Activated naive CD4-positive, alpha-beta T cell treated with anti-CD3 and anti-CD28 coated beads, Interleukin-2, amount 50 U/mL, for 72 hours (primary cell): ENCODE results near the gene CUTA. TPM values are rescaled to one million over a fixed set of nuclear protein-coding genes. Genes with fewer than 3 reads are reported as not detected.

Experiments used
- ATAC-seq, 2 donors: fragments of 150-1000 bp; cut with Tn5 transposase; 2 replicates each; pipeline ENCODE4 v1.10.0; 2021; ENCODE audit warnings: mild to moderate bottlenecking in 2 of 2, moderate library complexity in 2 of 2
- DNase-seq, 2 donors: peaks; one replicate each; pipeline ENCODE4 v3.0.0; 2021 to 2022; ENCODE audit warnings: low spot score in 2 of 2
- H3K27ac Mint-ChIP-seq, 2 donors: one replicate each; pipeline ENCODE4 v1.8.0; 2022; ENCODE audit warnings: mild to moderate bottlenecking in 2 of 2, mixed read lengths in 2 of 2
- H3K36me3 Mint-ChIP-seq, 2 donors: one replicate each; pipeline ENCODE4 v1.8.0; 2022; ENCODE audit warnings: mixed read lengths in 2 of 2
- H3K9me3 Mint-ChIP-seq, 2 donors: one replicate each; pipeline ENCODE4 v1.8.0; 2022; ENCODE audit warnings: mixed read lengths in 2 of 2
- total RNA-seq, 2 donors: library from RNA; stranded (reverse); gene quantifications; one replicate each; pipeline ENCODE4 v1.2.3, GENCODE V29; 2022

The CUTA gene, protein sequence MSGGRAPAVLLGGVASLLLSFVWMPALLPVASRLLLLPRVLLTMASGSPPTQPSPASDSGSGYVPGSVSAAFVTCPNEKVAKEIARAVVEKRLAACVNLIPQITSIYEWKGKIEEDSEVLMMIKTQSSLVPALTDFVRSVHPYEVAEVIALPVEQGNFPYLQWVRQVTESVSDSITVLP
- total RNA-seq: 100 to 1,000 TPM; 186 to 334 TPM

DNA sequence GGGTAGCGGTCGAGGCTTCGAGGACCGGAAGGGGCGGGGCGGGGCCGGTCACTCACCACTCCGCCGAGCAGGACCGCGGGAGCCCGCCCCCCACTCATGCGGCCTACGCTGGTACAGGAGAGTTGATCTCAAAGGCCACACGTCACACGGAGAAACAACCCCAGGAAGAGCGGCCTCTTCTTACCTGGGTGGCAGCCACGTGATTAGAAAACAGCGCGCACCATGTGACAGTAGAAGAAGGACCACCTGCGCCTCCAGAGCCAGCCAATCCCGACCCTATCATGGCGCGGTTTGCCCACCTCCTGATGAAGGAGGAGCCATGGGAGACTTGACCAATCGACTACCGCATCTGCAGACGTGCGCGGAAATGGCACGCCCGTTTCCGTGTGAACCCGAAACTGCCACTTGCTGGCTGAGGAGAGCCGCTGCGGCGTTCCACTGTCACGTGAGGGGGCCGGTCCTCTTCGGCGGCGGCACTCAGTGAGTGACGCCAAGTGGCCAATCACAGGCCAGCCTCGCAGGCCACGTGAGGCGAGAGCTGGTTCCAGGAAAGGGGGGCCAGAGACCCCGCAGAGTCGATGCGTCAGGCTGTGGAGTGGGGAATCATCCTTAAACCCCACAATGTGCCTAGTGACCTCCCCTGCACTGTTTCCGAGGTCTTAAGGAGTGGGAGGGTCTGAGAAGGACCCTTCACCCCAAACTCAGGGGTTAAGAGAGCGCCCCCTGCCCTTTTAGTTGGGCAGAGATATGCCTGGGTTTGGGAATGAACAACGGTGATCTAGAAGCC is at the start of gene CUTA:
TSS of gene CUTA (minus strand) at position 205 of the 787 bp plus-strand sequence. CDS start at position 98, 107 bp downstream.
- Mint-ChIP-seq H3K27ac (peak within 1 kb of the TSS; percentile 99 to 100), H3K36me3 (peaks cover 22% of the 10 kb centered on the region in 2 donors), H3K9me3 (no peaks in the 10 kb centered on the region)
- ATAC-seq: peak; percentile 77 to 88
- peak; percentile 96 to 100 for DNase-seq

DNA sequence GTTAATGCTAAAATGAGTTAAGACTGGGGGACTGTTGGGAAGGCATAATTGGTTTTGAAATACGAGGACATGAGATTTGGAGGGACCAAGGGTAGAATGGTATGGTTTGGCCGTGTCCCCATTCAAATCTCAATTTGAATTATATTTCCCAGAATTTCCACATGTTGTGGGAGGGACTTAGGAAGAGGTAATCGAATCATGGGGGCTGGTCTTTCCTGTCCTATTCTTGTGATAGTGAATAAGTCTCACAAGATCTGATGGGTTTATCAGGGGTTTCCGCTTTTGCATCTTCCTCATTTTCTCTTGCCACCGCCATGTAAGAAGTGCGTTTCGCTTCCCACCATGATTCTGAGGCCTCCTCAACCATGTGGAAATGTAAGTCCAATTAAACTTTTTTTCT is 49.2 kb upstream of the CUTA start:
- DNase-seq (no peak), ATAC-seq (no peak)
- Mint-ChIP-seq H3K27ac (no peak overlapping the region), H3K36me3 (no peaks in the 10 kb centered on the region), H3K9me3 (no peaks in the 10 kb centered on the region)

DNA sequence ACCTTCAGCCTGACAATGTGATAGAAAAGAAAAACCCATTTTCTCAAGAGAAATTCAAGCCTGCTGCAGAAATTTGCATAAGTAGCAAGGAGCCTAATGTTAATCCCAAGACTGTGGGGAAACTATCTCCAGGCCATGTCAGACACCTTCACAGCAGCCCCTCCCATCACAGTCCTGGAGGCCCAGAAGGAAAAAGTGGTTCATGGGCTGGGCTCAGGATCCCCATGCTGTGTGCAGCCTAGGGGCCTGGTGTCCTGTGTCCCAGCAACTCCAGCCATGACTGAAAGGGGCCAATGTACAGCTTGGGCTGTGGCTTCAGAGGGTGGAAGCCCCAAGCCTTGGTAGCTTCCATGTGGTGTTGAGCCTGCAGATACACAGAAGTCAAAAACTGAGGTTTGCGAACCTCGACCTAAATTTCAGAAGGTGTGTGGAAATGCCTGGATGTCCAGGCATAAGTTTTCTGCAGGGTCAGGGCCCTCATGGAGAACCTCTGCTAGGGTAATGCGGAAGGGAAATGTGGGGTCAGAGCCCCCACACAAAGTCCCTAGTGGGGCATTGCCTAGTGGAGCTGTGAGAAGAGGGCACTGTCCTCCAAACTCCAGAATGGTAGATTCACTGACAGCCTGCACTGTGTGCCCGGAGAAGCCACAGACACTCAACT is 48.3 kb upstream of the CUTA start:
- no peak for ATAC-seq
- Mint-ChIP-seq H3K27ac (no peak overlapping the region), H3K36me3 (no peaks in the 10 kb centered on the region), H3K9me3 (no peaks in the 10 kb centered on the region)
- no peak for DNase-seq

DNA sequence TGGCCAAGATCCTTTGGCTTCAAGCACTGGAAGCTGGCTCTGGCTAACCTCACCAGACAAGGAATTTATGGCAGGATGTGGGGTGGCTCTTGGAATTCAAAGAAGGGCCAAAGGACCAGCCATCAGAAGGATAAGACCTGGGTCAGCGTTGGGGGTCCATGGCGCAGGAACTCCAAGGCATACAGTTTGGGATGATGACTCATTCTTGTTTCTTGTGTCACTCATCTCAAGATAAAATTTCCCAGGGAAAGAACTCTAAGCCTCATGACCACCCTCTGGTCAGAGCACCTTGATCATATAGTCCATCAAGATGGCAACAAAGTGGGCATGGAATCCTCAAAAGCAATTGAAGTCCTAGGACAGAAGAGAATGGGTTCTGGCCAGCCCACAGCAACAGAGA is 41.3 kb upstream of the CUTA start:
- Mint-ChIP-seq H3K36me3 (peaks cover 7 to 8% of the 10 kb centered on the region in 2 donors), H3K9me3 (no peaks in the 10 kb centered on the region), H3K27ac (no peak overlapping the region)
- DNase-seq (no peak), ATAC-seq (no peak)

DNA sequence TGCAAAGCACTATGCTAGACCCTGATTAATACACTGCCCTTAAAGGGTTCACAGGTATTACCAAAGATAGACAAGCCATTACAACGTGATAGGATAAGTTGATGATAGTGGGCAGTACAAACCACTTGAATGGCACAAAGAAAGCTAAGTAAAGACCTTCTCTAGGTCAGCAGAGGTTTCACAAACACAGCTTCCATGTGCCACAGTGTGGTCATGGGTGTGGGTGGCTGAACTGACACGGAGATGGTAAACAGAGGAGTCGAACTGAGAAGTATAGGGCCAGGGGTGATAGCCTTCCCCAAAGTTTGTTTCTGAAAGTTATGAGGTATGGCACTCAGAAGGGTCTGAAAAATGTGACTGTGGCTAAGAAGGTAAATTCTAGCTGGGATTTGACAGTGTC is 40.8 kb upstream of the CUTA start:
- DNase-seq (no peak), ATAC-seq (no peak)
- Mint-ChIP-seq H3K9me3 (no peaks in the 10 kb centered on the region), H3K27ac (no peak overlapping the region), H3K36me3 (peaks cover 7 to 8% of the 10 kb centered on the region in 2 donors)

DNA sequence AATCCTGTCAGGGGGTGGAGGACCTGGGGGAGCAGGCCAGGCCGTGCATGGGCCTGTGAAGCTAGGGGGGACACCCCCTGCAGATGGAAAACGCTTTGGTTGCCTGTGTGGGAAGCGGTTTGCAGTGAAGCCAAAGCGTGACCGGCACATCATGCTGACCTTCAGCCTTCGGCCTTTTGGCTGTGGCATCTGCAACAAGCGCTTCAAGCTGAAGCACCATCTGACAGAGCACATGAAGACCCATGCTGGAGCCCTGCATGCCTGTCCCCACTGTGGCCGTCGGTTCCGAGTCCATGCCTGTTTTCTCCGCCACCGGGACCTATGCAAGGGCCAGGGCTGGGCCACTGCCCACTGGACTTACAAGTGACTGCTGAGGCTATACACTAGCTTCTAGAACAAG is 38.2 kb upstream of the CUTA start:
- Mint-ChIP-seq H3K9me3 (no peaks in the 10 kb centered on the region), H3K36me3 (peaks cover 7 to 8% of the 10 kb centered on the region in 2 donors), H3K27ac (no peak overlapping the region)
- ATAC-seq (no peak), DNase-seq (no peak)

DNA sequence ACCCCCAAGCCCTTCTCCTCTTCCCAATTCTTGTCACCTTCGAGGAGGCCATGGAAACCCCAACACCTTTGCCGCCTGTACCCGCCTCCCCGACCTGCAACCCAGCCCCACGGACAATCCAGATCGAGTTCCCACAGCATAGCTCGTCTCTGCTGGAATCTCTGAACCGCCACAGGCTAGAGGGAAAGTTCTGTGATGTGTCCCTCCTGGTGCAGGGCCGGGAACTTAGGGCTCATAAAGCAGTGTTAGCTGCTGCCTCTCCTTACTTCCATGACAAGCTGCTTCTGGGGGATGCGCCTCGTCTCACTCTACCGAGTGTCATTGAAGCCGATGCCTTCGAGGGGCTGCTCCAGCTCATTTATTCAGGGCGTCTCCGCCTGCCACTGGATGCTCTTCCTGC is 37.1 kb upstream of the CUTA start:
- ATAC-seq (no peak), DNase-seq (no peak)
- H3K36me3 Mint-ChIP-seq: peaks cover 7 to 8% of the 10 kb centered on the region in 2 donors
- peak overlapping the region; percentile 94 for H3K27ac Mint-ChIP-seq
- H3K9me3 Mint-ChIP-seq: no peaks in the 10 kb centered on the region

DNA sequence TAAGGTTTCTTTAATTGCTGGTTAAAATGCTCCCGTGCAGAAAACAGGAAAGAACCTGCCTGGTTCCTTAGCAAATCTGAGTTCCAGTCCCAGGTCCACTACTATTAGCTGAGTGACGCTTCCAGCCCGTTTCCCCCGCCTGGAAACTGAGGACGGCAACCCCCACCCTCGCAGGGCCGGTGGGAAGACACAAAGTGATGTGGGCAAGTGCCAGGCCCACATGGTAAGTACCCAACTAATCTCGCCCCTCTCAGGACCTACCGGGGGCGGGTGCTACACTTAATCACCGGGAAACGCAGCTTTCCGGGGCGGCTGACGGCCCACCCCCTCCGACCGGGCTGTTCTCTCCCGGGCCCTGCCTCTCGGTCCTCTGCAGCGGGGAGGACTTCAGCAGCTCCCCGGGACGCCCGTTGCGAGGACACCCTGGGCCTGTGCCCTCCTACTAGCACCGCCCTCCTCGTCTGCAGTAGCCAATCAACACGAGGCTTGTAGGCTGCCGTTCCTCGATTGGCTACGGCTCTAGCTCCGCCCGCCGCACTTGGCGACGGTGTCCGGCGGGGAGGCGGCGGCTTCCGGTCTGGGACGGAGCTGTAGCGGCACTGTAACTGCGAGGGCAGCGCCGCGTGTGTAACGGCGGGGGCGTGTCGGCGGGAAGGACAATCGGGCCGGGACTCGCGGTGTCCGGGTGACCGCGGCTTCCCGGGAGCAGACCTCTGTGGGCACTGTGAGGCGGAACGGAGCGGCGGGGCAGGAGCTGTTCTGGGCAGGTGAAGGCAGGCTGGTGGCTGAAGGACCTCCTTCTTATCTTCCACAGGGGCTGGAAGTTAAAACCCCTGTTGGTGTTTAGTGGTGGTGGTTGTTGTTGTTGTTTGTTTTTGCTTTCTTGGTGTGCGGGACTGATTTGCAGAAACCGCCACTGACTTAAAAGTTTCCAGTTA is 36.4 kb upstream of the CUTA start, which contains the start of gene ZBTB9:
TSS of gene ZBTB9 (plus strand) at position 568 of the 938 bp plus-strand sequence. CDS start 525 bp downstream, outside the sequence.
- H3K36me3 Mint-ChIP-seq: peaks cover 7 to 8% of the 10 kb centered on the region in 2 donors
- DNase-seq (peak; percentile 93 to 96), ATAC-seq (peak; percentile 99)
- no peaks in the 10 kb centered on the region for H3K9me3 Mint-ChIP-seq
- peak within 1 kb of the TSS; percentile 94 for H3K27ac Mint-ChIP-seq

DNA sequence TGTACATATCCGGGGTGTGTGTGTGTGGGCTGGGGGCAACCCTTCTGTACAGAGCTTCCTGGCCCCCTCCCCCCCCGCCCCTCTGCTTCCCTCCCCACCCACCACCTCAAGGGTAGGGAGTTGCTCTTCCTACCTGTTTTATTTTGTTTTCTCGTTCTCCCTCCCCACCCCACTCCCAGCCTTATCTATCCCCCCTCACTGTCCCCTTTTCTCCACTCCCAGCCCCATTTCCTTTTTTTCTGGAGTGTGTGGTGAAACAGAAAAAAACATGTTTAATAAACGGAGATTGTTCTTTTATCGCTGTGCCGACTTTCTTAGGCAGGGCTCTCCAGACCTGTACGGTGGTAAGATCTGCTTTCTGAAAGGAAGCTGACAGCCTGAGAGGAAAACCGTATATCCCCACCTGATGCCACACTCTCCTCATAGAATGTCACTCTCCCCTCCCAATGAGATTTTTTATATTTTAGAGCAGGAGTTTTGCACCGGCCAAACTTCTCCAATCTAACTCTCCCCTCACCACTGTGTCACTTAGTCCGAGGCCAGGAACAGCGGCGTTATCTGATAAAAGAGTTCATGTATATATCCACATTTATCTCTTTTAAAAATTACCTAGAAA is 35.6 kb upstream of the CUTA start:
- ATAC-seq (no peak), DNase-seq (no peak)
- H3K27ac Mint-ChIP-seq: peak overlapping the region; percentile 90 to 94
- H3K36me3 Mint-ChIP-seq: peaks cover 7 to 8% of the 10 kb centered on the region in 2 donors
- no peaks in the 10 kb centered on the region for H3K9me3 Mint-ChIP-seq

DNA sequence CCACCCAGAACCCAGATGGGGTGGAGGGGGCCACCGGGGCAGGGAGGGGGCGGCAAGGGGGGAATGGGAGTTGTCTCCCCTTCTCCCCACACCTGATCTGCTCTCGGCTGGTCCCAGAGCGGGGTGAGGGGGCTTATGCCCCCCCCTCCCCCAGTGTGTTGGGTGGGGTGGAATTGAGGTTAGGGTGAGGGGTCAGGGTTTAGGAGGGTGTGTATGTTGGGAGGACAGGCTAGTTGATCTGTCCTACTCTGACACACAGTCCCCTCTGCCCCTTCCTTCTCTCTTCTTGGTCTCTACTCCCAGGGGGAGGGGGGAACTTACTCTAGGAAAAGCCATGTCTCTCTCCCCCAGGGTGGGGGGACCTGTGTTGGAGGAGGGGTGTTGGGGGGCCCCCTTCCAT is 34.6 kb upstream of the CUTA start:
- H3K9me3 Mint-ChIP-seq: no peaks in the 10 kb centered on the region
- DNase-seq (no peak), ATAC-seq (no peak)
- peaks cover 7 to 8% of the 10 kb centered on the region in 2 donors for H3K36me3 Mint-ChIP-seq
- peak overlapping the region; percentile 70 to 94 for H3K27ac Mint-ChIP-seq

DNA sequence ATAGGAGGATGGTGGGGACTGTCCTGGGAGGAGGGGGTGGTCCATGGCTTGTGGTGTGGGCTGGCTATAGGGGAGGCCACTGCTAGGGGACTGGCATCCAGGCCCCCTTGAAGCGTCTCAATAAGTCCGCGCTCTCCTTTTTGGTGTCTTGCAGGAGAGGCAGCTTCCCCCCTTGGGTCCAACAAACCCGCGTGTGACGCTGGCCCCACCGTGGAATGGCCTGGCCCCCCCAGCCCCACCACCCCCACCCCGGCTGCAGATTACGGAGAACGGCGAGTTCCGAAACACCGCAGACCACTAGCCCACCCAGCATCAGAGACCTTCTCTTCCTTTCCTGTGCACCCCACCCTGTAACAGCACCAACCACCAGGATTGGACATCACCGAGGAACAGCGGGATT is 33.7 kb upstream of the CUTA start:
- no peaks in the 10 kb centered on the region for H3K9me3 Mint-ChIP-seq
- peaks cover 7 to 8% of the 10 kb centered on the region in 2 donors for H3K36me3 Mint-ChIP-seq
- ATAC-seq: no peak
- H3K27ac Mint-ChIP-seq: no peak overlapping the region
- DNase-seq: no peak

DNA sequence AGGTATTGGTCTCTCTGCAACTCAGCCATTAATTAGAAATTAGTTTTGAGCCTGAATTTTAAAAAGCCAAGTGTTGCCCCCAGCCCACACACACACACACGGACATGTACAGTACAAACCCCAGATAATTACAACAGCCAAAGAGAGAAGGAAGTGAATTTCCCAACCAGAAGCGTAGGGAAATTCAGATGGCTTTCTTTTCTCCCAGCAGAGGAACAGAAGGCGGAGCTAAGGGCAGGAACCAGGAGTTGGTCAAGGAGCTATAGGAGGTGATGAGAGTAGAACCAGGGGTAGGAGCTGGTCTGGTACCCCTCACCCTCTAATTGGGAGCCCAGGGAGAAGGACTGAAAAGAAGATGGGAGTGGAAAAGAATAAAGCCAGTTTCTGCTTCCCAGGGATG is 32.5 kb upstream of the CUTA start:
- peaks cover 5 to 6% of the 10 kb centered on the region in 2 donors for H3K36me3 Mint-ChIP-seq
- H3K27ac Mint-ChIP-seq: no peak overlapping the region

DNA sequence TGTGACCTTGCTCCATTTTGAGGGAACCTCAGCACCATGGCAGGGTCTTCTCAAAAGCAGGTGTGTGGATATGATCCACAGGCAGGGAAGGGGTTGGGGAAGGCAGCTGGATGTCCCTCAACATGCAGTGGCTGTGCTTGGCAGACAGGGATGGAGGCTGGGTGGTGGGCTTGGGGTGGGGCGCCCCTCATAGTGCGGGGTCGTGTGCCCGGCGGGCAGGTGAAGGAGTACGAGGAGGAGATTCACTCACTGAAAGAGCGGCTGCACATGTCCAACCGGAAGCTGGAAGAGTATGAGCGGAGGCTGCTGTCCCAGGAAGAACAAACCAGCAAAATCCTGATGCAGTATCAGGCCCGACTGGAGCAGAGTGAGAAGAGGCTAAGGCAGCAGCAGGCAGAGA is 28.4 kb upstream of the CUTA start:
- ATAC-seq (no peak), DNase-seq (no peak)
- peak overlapping the region; percentile 25 to 48 for H3K27ac Mint-ChIP-seq
- H3K36me3 Mint-ChIP-seq: no peaks in the 10 kb centered on the region
- H3K9me3 Mint-ChIP-seq: no peaks in the 10 kb centered on the region

More for the DNA sequence above, 32.5 kb upstream of the CUTA start:
- no peak for DNase-seq
- no peaks in the 10 kb centered on the region for H3K9me3 Mint-ChIP-seq
- ATAC-seq: no peak

DNA sequence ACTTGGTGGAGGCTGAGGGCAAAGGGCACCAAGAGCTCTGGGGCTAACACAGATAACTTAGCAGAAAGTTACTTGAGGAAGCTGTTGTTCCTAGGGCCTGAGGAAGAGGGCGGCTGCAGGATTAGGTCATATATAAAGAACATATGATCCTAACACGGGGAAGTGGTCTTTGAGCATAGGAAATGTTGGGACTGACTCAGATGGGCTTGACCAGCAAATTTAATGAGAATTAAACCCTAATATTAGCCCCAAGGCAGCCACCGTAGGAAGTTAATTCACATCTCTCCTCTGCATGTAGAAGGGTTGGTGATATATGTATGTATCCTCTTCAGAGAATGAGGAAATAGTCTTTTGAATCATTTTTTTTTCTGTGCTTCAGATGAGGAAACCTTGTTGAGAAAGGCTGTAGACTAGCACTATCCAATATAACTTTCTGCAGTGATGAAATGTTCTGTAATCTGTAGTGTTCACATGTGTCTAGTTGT is 27.3 kb upstream of the CUTA start:
- ATAC-seq: no peak
- no peaks in the 10 kb centered on the region for H3K36me3 Mint-ChIP-seq
- no peak for DNase-seq
- peak overlapping the region in 1 of 2 donors; percentile 52 for H3K27ac Mint-ChIP-seq
- H3K9me3 Mint-ChIP-seq: no peaks in the 10 kb centered on the region

DNA sequence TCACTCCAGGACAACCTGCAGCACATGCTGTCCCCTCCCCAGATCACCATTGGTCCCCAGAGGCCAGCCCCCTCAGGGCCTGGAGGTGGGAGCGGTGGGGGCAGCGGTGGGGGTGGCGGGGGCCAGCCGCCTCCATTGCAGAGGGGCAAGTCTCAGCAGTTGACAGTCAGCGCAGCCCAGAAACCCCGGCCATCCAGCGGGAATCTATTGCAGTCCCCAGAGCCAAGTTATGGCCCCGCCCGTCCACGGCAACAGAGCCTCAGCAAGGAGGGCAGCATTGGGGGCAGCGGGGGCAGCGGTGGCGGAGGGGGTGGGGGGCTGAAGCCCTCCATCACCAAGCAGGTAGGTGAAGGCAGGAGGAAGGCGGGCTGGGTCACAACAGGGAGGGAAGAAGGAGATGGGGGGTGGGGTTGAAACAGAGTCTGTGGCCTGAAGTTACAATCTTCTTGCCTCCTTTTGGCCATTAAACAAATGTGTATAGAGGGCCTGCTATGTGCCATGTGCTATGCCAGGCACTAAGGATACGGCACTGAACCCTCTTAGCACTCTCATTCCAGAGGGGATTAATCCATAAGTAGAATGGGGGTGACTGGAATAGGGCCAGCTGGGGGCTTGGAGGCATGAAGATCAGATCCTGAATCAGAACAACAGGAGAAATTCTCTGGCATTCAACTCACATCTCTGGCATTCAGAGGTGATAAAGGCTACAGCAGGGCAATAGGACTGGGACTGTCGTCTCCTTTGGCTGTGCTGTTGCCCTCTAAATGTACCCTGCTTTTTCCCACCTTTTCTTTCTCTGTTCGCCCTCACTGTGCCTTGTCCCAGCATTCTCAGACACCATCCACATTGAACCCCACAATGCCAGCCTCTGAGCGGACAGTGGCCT is 26.0 kb upstream of the CUTA start:
- Mint-ChIP-seq H3K9me3 (no peaks in the 10 kb centered on the region), H3K27ac (peak overlapping the region in 1 of 2 donors; percentile 92), H3K36me3 (peaks cover 0 to 5% of the 10 kb centered on the region in 2 donors)
- ATAC-seq: no peak
- DNase-seq: no peak
